ENCODE data around the gene FAM171A2.

DNA sequence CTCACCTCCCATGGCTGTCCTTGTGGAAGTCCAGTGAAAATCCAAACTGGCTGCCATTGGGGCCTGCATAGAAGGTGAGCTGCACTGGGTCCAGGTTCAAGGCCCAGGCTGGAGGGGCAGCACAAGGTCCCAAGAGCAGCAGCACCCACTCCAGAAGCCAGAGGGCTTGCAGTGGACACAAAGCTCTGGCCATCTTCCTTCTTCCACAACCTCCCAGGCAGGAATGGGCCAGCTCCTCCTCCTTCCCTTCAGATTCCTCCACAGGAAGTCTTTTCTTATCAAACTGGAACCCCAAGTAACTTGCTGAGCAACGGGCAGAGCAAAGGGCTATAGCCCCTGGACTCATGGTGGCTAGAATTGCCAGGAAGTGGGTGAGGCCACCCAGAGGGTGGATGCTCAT, 25.6 kb upstream of the FAM171A2 start, which contains the start of gene ITGA2B:
- TF ChIP-seq CTCF (IDR thresholded peaks at IDR 0.05) (no peak), POLR2AphosphoS5 (IDR thresholded peaks at IDR 0.05) (no peak)
